ENCODE data around the gene KIF13A. TPM values are rescaled to one million over a fixed set of nuclear protein-coding genes. Genes with fewer than 3 reads are reported as not detected.

KIF13A gene
- total RNA-seq, 4 donors from 2014 or later = 63.8 to 86.3 (median 78.2) TPM

- Histone ChIP-seq H3K27ac (replicated peaks in 1 of 4) (peak overlapping the region; percentile 72 to 78 (median 75)), H3K9me3 (no peaks in the 10 kb centered on the region), H3K36me3 (no peaks in the 10 kb centered on the region), H3K4me1 (peaks cover 58 to 93% (median 85%) of the 10 kb centered on the region in 4 donors), H3K27me3 (no peaks in the 10 kb centered on the region), H3K4me3 (no peak overlapping the region)
- DNase-seq (ENCODE audit: extremely low spot score) = no peak
- intact Hi-C loops (cut with DNase I) = no loop called here
- 88% methylated on average over 8 of the region's 8 CpGs for WGBS
- TF ChIP-seq POLR2AphosphoS5 (IDR thresholded peaks at IDR 0.05) (no peak), CTCF (IDR thresholded peaks at IDR 0.05) (no peak), POLR2A (IDR thresholded peaks at IDR 0.05; ENCODE audit: low read depth) (no peak), EP300 (IDR thresholded peaks at IDR 0.05) (no peak)
Measured at GRCh38 chr6:17964633-17965032, 22.8 kb downstream of the KIF13A start.

GRCh38 chr6:17962436-17963031, 24.9 kb downstream of the KIF13A start:
- 16% methylated on average over 6 of the region's 6 CpGs for WGBS
- Histone ChIP-seq H3K27me3 (no peaks in the 10 kb centered on the region), H3K27ac (replicated peaks in 1 of 4) (peak overlapping the region; percentile 64 to 78 (median 66)), H3K36me3 (no peaks in the 10 kb centered on the region), H3K4me3 (peak overlapping the region in 1 of 4 donors; percentile 2), H3K9me3 (no peaks in the 10 kb centered on the region), H3K4me1 (peaks cover 53 to 93% (median 88%) of the 10 kb centered on the region in 4 donors)
- intact Hi-C loops (cut with DNase I) = no loop called here
- TF ChIP-seq EP300 (IDR thresholded peaks at IDR 0.05) = no peak
- peak; percentile 75 to 84 for TF ChIP-seq POLR2AphosphoS5 (IDR thresholded peaks at IDR 0.05)
- no peak for TF ChIP-seq POLR2A (IDR thresholded peaks at IDR 0.05; ENCODE audit: low read depth)
- no peak for TF ChIP-seq CTCF (IDR thresholded peaks at IDR 0.05)
- no peak for DNase-seq (ENCODE audit: extremely low spot score)

- H3K36me3 ChIP-seq = no peaks in the 10 kb centered on the region
- H3K27me3 ChIP-seq = no peaks in the 10 kb centered on the region
- 46% methylated on average over 1 of the region's 1 CpG for WGBS
- no peak for TF ChIP-seq POLR2A (IDR thresholded peaks at IDR 0.05; ENCODE audit: low read depth)
- H3K4me1 ChIP-seq = peaks cover 39 to 79% (median 72%) of the 10 kb centered on the region in 4 donors
- H3K4me3 ChIP-seq = no peak overlapping the region
- DNase-seq (ENCODE audit: extremely low spot score) = no peak
- H3K27ac ChIP-seq (replicated peaks in 1 of 4) = peak overlapping the region in 3 of 4 donors; percentile 52 to 78 (median 66)
- intact Hi-C loops (cut with DNase I) = no loop called here
- H3K9me3 ChIP-seq = no peaks in the 10 kb centered on the region
Measured at GRCh38 chr6:17959302-17959701, 28.1 kb downstream of the KIF13A start.

GRCh38 chr6:17957904-17958620, 29.4 kb downstream of the KIF13A start:
- no peak for TF ChIP-seq EP300 (IDR thresholded peaks at IDR 0.05)
- no peak for TF ChIP-seq CTCF (IDR thresholded peaks at IDR 0.05)
- TF ChIP-seq POLR2AphosphoS5 (IDR thresholded peaks at IDR 0.05) = no peak
- no peak for TF ChIP-seq POLR2A (IDR thresholded peaks at IDR 0.05; ENCODE audit: low read depth)
- WGBS = 68% methylated on average over 4 of the region's 4 CpGs
- Histone ChIP-seq H3K27ac (replicated peaks in 1 of 4) (peak overlapping the region; percentile 24 to 53 (median 44)), H3K36me3 (no peaks in the 10 kb centered on the region), H3K27me3 (no peaks in the 10 kb centered on the region), H3K9me3 (no peaks in the 10 kb centered on the region), H3K4me3 (no peak overlapping the region), H3K4me1 (peaks cover 39 to 80% (median 65%) of the 10 kb centered on the region in 4 donors)
- intact Hi-C loops (cut with DNase I) = no loop called here
- DNase-seq (ENCODE audit: extremely low spot score) = no peak

DNA sequence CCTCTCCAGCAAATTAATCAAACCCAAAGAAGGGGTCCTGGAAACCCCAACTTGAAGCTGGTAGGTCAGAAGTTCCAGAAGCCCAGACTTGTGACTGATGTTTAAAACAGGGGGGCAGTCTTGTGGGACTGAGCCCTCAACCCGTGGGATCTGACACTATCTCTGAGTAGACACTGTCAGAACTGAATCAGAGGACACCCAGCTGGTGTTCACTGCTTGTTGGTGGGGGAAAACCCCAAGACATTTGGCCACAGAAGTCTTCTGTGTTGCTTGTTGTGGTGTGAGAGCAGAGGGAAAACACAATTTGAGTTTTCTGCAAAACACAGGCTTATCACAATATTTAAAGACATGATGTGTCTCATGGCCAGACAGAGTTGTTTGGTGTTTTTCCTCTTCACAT, 29.9 kb downstream of the KIF13A start:
- Histone ChIP-seq H3K27ac (replicated peaks in 1 of 4) (peak overlapping the region; percentile 24 to 53 (median 44)), H3K9me3 (no peaks in the 10 kb centered on the region), H3K4me3 (no peak overlapping the region), H3K36me3 (no peaks in the 10 kb centered on the region), H3K4me1 (peaks cover 34 to 74% (median 60%) of the 10 kb centered on the region in 4 donors), H3K27me3 (no peaks in the 10 kb centered on the region)
- no peak for TF ChIP-seq EP300 (IDR thresholded peaks at IDR 0.05)
- TF ChIP-seq CTCF (IDR thresholded peaks at IDR 0.05) = no peak
- TF ChIP-seq POLR2A (IDR thresholded peaks at IDR 0.05; ENCODE audit: low read depth) = no peak
- no peak for TF ChIP-seq POLR2AphosphoS5 (IDR thresholded peaks at IDR 0.05)
- WGBS = 25% methylated on average over 1 of the region's 1 CpG
- DNase-seq (ENCODE audit: extremely low spot score) = no peak
- intact Hi-C loops (cut with DNase I) = no loop called here
